GM10248 (cell line): ENCODE measurements around the gene RLBP1.
"Not testable (repeated sequence)": the region's sequence is repeated elsewhere in the genome, so short reads cannot be mapped to it uniquely, and the experiment has no call there.

ENCODE experiments used
- CTCF ChIA-PET: fragments of 300-600 bp; sonication (Branson Sonifier 250); formaldehyde crosslinking; extraction: SDS; loops from one replicate; lab custom pipeline; 2021; ENCODE audit warnings: antibody characterized with exemption; lab: Yijun Ruan, JAX
- POLR2A ChIA-PET: fragments of 350-650 bp; sonication (Branson Sonifier 250); formaldehyde crosslinking; extraction: SDS; loops from one replicate; lab custom pipeline; 2020; ENCODE audit warnings: antibody characterized with exemption; lab: Yijun Ruan, JAX
- DNase-seq: peaks from one replicate; pipeline ENCODE4 v3.0.0; 2012; ENCODE audit errors: extremely low spot score
- TF ChIP-seq, protein P1 (sequence below): IDR thresholded peaks from 2 replicates; pipeline ENCODE4 v1.5.1; 2012; ENCODE audit warnings: mild to moderate bottlenecking, low read depth; ENCODE audit errors: extremely low read depth, missing control alignments, control extremely low read depth

Gene RLBP1

DNA sequence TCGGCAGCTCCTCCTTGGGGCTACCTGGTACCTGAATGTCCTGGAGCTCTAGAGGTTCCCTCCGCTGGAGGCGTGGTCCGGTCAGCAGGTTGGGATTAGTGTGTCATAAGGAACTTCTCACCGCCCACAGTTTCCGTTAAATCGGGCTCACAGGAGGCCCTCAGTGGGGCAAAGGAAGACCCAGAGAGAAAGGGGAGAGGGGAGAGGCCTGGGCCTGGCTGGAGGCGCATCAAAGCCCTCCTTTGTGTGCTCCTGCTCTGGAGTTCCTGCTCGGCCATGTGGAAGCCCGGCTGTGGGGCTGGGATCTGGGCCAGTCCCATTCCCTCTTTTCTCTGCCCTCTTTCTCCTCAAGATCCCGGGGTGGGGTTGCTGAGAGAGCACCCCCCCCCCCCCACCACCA lies at the start of gene RLBP1:
TSS of gene RLBP1 (minus strand) at position 37 of the 400 bp plus-strand sequence. CDS start 2,604 bp downstream, outside the sequence.
- DNase-seq = no peak
- TF ChIP-seq, protein P1, sequence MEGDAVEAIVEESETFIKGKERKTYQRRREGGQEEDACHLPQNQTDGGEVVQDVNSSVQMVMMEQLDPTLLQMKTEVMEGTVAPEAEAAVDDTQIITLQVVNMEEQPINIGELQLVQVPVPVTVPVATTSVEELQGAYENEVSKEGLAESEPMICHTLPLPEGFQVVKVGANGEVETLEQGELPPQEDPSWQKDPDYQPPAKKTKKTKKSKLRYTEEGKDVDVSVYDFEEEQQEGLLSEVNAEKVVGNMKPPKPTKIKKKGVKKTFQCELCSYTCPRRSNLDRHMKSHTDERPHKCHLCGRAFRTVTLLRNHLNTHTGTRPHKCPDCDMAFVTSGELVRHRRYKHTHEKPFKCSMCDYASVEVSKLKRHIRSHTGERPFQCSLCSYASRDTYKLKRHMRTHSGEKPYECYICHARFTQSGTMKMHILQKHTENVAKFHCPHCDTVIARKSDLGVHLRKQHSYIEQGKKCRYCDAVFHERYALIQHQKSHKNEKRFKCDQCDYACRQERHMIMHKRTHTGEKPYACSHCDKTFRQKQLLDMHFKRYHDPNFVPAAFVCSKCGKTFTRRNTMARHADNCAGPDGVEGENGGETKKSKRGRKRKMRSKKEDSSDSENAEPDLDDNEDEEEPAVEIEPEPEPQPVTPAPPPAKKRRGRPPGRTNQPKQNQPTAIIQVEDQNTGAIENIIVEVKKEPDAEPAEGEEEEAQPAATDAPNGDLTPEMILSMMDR = no peak

DNA sequence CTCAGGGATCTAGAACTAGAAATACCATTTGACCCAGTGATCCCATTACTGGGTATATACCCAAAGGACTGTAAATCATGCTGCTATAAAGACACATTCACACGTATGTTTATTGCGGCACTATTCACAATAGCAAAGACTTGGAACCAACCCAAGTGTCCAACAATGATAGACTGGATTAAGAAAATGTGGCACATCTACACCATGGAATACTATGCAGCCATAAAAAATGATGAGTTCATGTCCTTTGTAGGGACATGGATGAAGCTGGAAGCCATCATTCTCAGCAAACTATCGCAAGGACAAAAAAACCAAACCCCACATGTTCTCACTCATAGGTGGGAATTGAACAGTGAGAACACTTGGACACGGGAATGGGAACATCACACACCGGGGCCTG lies 28.8 kb upstream of the RLBP1 start:
- CTCF ChIA-PET, POLR2A ChIA-PET, DNase-seq: not testable (repeated sequence)

More for the DNA sequence above, at the start of gene RLBP1:
- POLR2A ChIA-PET = no interaction called here
- CTCF ChIA-PET = interaction anchor here (1.0 to 6.0 kb wide), 2 partner anchors 15 to 24 kb away, joined by 3 to 57 read pairs; no protein-coding TSS in a partner anchor

GRCh38 chr15:89248584-89248983 lies 27.2 kb upstream of the RLBP1 start:
- CTCF ChIA-PET = interaction anchor here (1.2 to 1.6 kb wide), 2 partner anchors 24 to 42 kb away, joined by 4 to 6 read pairs; no protein-coding TSS in a partner anchor
- TF ChIP-seq, protein P1 = no peak
- POLR2A ChIA-PET = no interaction called here

DNA sequence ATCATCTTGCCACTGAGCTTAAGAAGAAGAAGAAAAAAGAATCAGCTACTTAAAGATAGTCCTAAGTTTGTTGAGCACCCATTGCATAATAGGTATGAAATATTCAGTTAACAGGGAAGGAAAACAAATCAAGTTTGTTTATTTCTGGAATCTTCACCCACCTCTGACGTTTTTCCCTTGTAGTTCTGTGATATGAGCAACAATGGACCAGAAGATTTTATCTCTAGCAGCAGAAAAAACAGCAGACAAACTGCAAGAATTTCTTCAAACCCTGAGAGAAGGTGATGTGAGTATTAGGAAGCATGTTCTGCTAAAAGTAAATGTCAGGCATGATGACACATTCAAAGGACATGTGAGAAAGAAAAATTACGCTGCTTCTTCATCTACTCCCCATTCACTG lies 26.1 kb upstream of the RLBP1 start:
- ChIA-PET POLR2A (no interaction called here), CTCF (interaction anchor here (1.3 to 1.8 kb wide), 3 partner anchors 9 to 41 kb away, joined by 4 to 8 read pairs (median 4); no protein-coding TSS in a partner anchor)
- TF ChIP-seq, protein P1 = no peak
- no peak for DNase-seq

More at GRCh38 chr15:89248584-89248983, 27.2 kb upstream of the RLBP1 start:
- no peak for DNase-seq

DNA sequence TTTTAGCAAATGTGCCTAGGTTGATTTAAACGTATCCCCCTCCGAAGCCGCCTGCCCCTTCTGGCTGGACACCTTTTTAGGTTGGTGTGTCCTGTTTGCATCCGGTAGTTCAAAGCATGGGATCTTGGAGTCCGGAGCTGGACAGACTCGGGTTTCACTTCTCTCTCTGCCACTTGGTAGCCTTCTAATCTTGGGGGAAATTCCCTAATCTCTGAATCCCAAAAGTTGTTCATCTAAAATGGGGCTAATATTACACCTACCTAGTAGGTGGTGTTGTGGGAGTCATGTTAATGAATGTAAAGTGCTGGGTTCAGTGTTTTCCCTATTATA lies 23.2 kb upstream of the RLBP1 start:
- POLR2A ChIA-PET = no interaction called here
- CTCF ChIA-PET = interaction anchor here (0.9 to 3.0 kb wide), 11 partner anchors 8 to 188 kb away, joined by 3 to 32 read pairs (median 4); no protein-coding TSS in a partner anchor
- TF ChIP-seq, protein P1 = no peak
- no peak for DNase-seq

GRCh38 chr15:89243691-89244573 lies 22.6 kb upstream of the RLBP1 start, which contains the start of gene FANCI:
Gene FANCI (plus strand): TSS chr15:89243979. CDS start chr15:89247648, 3,669 bp downstream.
- POLR2A ChIA-PET = no interaction called here
- CTCF ChIA-PET = interaction anchor here (0.6 to 3.0 kb wide), 15 partner anchors 9 to 187 kb away, joined by 3 to 32 read pairs (median 3); no protein-coding TSS in a partner anchor

More at GRCh38 chr15:89243691-89244573, 22.6 kb upstream of the RLBP1 start, which contains the start of gene FANCI:
- TF ChIP-seq, protein P1 = peak; percentile 66
- peak; percentile 95 for DNase-seq
